Vagina (tissue), 2 donors: ENCODE measurements around the gene ARFGEF3. TPM values are rescaled to one million over a fixed set of nuclear protein-coding genes. Genes with fewer than 3 reads are reported as not detected.

Source experiments
- DNase-seq, 2 donors: peaks; one replicate each; pipeline ENCODE4 v3.0.0-alpha.2; 2017; ENCODE audit errors: extremely low spot score in 2 of 2
- H3K27ac ChIP-seq: fragments of 200-600 bp; sonication (generic); one replicate; pipeline ENCODE4 v1.5.1; 2019
- H3K27me3 ChIP-seq: fragments of 200-600 bp; sonication (generic); one replicate; pipeline ENCODE4 v1.5.1; 2019
- H3K36me3 ChIP-seq, 2 donors: fragments of 200-600 bp; sonication (generic); one replicate each; pipeline ENCODE4 v1.5.1; 2017 to 2019
- H3K4me1 ChIP-seq: fragments of 200-600 bp; sonication (generic); one replicate; pipeline ENCODE4 v1.5.1; 2019
- H3K4me3 ChIP-seq, 2 donors: fragments of 200-600 bp; sonication (generic); 1 replicate in 1 of 2; 2 replicates in 1 of 2; pipeline ENCODE4 v1.5.1; 2016 to 2019
- H3K9me3 ChIP-seq: fragments of 200-600 bp; sonication (generic); one replicate; pipeline ENCODE4 v1.5.1; 2019
- POLR2A ChIP-seq, 2 donors: fragments of 450-650 bp; IDR thresholded peaks; one replicate each; pipeline ENCODE4 v1.6.1; 2017; ENCODE audit warnings: antibody characterized with exemption in 2 of 2, mild to moderate bottlenecking in 2 of 2, moderate library complexity in 2 of 2
- POLR2AphosphoS5 ChIP-seq, 2 donors: sonication (generic); formaldehyde crosslinking; IDR thresholded peaks; one replicate each; pipeline ENCODE4 v1.9.0; 2017; ENCODE audit warnings: antibody characterized with exemption in 2 of 2, mild to moderate bottlenecking in 2 of 2, low read depth in 1 of 2; ENCODE audit not compliant: insufficient read depth in 1 of 2
- intact Hi-C: fragments of 100-400 bp; cut with DNase I; formaldehyde crosslinking; loops from one replicate; pipeline ENCODE4 v1.15.1; 2023
- total RNA-seq: library from RNA; depleted of rRNA; stranded (reverse); fragments of >200 nt; gene quantifications from one replicate; pipeline ENCODE4 v1.2.3, GENCODE V29; 2016
- TF ChIP-seq, protein P1 (sequence below), 3 experiments: fragments of 450-650 bp in 2 of 3; fragments of 200-600 bp in 1 of 3; sonication (generic) in 1 of 3; IDR thresholded peaks; one replicate each; pipeline ENCODE4 v1.5.1; 2017 to 2019; ENCODE audit warnings: antibody characterized with exemption in 3 of 3, mild to moderate bottlenecking in 2 of 3, moderate library complexity in 2 of 3

Gene ARFGEF3
- total RNA-seq, 1 donor from 2014 or later: 2.2 TPM

DNA sequence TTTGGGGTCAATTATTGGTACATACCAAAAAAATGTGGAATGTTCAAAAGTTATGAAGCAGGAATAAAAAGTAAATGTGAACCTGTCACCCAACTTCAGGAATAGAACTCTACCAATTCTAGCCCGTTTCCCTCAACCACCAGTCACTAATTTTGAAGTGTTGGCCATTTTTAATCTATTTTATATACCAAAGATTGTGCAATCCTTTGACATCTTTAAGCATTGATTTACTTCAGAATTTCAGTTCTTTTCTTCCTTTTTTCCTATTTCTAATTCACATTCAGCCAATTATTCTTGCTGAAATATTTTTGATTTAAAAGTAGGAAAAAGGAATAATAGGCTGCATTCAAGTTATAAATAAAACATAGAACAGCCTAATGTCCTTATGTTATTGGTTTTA, 169.0 kb downstream of the ARFGEF3 start:
- no peaks in the 10 kb centered on the region for H3K4me1 ChIP-seq
- intact Hi-C loops: no loop called here
- no peaks in the 10 kb centered on the region for H3K27me3 ChIP-seq
- no peaks in the 10 kb centered on the region for H3K36me3 ChIP-seq
- TF ChIP-seq POLR2AphosphoS5 (IDR thresholded peaks at IDR 0.05; ENCODE audit: insufficient read depth in 1 of 2, low read depth in 1 of 2) (no peak), POLR2A (IDR thresholded peaks at IDR 0.05) (no peak)
- TF ChIP-seq, protein P1, sequence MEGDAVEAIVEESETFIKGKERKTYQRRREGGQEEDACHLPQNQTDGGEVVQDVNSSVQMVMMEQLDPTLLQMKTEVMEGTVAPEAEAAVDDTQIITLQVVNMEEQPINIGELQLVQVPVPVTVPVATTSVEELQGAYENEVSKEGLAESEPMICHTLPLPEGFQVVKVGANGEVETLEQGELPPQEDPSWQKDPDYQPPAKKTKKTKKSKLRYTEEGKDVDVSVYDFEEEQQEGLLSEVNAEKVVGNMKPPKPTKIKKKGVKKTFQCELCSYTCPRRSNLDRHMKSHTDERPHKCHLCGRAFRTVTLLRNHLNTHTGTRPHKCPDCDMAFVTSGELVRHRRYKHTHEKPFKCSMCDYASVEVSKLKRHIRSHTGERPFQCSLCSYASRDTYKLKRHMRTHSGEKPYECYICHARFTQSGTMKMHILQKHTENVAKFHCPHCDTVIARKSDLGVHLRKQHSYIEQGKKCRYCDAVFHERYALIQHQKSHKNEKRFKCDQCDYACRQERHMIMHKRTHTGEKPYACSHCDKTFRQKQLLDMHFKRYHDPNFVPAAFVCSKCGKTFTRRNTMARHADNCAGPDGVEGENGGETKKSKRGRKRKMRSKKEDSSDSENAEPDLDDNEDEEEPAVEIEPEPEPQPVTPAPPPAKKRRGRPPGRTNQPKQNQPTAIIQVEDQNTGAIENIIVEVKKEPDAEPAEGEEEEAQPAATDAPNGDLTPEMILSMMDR (IDR thresholded peaks at IDR 0.05): no peak
- no peak for DNase-seq
- no peaks in the 10 kb centered on the region for H3K9me3 ChIP-seq
- no peak overlapping the region for H3K27ac ChIP-seq
- no peak overlapping the region for H3K4me3 ChIP-seq

GRCh38 chr6:138331444-138331843, 169.7 kb downstream of the ARFGEF3 start:
- DNase-seq: no peak
- no peak for TF ChIP-seq POLR2AphosphoS5 (IDR thresholded peaks at IDR 0.05; ENCODE audit: insufficient read depth in 1 of 2, low read depth in 1 of 2)
- no peak for TF ChIP-seq POLR2A (IDR thresholded peaks at IDR 0.05)
- TF ChIP-seq, protein P1 (IDR thresholded peaks at IDR 0.05): no peak
- no peaks in the 10 kb centered on the region for H3K27me3 ChIP-seq
- H3K4me3 ChIP-seq: no peak overlapping the region
- intact Hi-C loops: no loop called here
- H3K36me3 ChIP-seq: no peaks in the 10 kb centered on the region
- H3K4me1 ChIP-seq: no peaks in the 10 kb centered on the region
- no peaks in the 10 kb centered on the region for H3K9me3 ChIP-seq
- H3K27ac ChIP-seq: no peak overlapping the region

- TF ChIP-seq, protein P1 (IDR thresholded peaks at IDR 0.05): no peak
- TF ChIP-seq POLR2A (IDR thresholded peaks at IDR 0.05) (no peak), POLR2AphosphoS5 (IDR thresholded peaks at IDR 0.05; ENCODE audit: insufficient read depth in 1 of 2, low read depth in 1 of 2) (no peak)
- no peak for DNase-seq
- Histone ChIP-seq H3K4me1 (no peaks in the 10 kb centered on the region), H3K4me3 (no peak overlapping the region), H3K36me3 (no peaks in the 10 kb centered on the region), H3K9me3 (no peaks in the 10 kb centered on the region), H3K27me3 (no peaks in the 10 kb centered on the region), H3K27ac (no peak overlapping the region)
- intact Hi-C loops: no loop called here
Observed at GRCh38 chr6:138331984-138332383, 170.2 kb downstream of the ARFGEF3 start.

DNA sequence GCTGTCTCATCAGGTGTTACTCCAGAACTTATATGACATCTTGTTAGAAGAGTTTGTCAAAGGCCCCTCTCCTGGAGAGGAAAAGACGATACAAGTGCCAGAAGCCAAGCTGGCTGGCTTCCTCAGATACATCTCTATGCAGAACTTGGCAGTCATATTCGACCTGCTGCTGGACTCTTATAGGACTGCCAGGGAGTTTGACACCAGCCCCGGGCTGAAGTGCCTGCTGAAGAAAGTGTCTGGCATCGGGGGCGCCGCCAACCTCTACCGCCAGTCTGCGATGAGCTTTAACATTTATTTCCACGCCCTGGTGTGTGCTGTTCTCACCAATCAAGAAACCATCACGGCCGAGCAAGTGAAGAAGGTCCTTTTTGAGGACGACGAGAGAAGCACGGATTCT, 172.3 kb downstream of the ARFGEF3 start:
- Histone ChIP-seq H3K9me3 (no peaks in the 10 kb centered on the region), H3K4me1 (no peaks in the 10 kb centered on the region), H3K27ac (no peak overlapping the region), H3K4me3 (no peak overlapping the region), H3K36me3 (no peaks in the 10 kb centered on the region), H3K27me3 (no peaks in the 10 kb centered on the region)
- DNase-seq: no peak
- intact Hi-C loops: no loop called here
- no peak for TF ChIP-seq POLR2A (IDR thresholded peaks at IDR 0.05)
- no peak for TF ChIP-seq POLR2AphosphoS5 (IDR thresholded peaks at IDR 0.05; ENCODE audit: insufficient read depth in 1 of 2, low read depth in 1 of 2)
- TF ChIP-seq, protein P1 (IDR thresholded peaks at IDR 0.05): no peak

DNA sequence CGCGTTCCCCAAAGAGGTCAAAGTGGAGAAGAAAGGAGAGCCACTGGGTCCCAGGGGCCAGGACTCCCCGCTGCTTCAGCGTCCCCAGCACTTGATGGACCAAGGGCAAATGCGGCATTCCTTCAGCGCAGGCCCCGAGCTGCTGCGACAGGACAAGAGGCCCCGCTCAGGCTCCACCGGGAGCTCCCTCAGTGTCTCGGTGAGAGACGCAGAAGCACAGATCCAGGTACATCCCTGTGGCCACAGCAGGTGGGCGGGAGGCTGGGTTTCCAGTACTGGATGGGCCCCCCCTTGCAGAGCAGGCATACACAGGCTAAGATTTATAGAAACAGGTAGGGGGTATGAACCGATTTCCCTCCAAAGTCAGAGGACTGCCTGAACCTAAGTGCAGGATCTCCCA, 173.2 kb downstream of the ARFGEF3 start:
- H3K4me1 ChIP-seq: no peaks in the 10 kb centered on the region
- H3K27ac ChIP-seq: no peak overlapping the region
- H3K9me3 ChIP-seq: no peaks in the 10 kb centered on the region
- H3K36me3 ChIP-seq: no peaks in the 10 kb centered on the region
- TF ChIP-seq POLR2AphosphoS5 (IDR thresholded peaks at IDR 0.05; ENCODE audit: insufficient read depth in 1 of 2, low read depth in 1 of 2): no peak
- no peak for TF ChIP-seq POLR2A (IDR thresholded peaks at IDR 0.05)
- TF ChIP-seq, protein P1 (IDR thresholded peaks at IDR 0.05): no peak
- no peak overlapping the region for H3K4me3 ChIP-seq
- intact Hi-C loops: no loop called here
- no peak for DNase-seq
- H3K27me3 ChIP-seq: no peaks in the 10 kb centered on the region
